Testis (tissue), 2 donors: ENCODE data around the gene RORB.

Experiments used
- CTCF ChIP-seq, 3 experiments: fragments of 450-650 bp in 2 of 3; fragments of 200-600 bp in 1 of 3; sonication (generic) in 1 of 3; IDR thresholded peaks; one replicate each; pipeline ENCODE4 v1.5.1; 2016 to 2019; ENCODE audit warnings: antibody characterized with exemption in 3 of 3, mild to moderate bottlenecking in 2 of 3, moderate library complexity in 1 of 3
- POLR2A ChIP-seq: fragments of 450-650 bp; IDR thresholded peaks from one replicate; pipeline ENCODE4 v1.6.1; 2017; ENCODE audit warnings: antibody characterized with exemption, mild to moderate bottlenecking, moderate library complexity

DNA sequence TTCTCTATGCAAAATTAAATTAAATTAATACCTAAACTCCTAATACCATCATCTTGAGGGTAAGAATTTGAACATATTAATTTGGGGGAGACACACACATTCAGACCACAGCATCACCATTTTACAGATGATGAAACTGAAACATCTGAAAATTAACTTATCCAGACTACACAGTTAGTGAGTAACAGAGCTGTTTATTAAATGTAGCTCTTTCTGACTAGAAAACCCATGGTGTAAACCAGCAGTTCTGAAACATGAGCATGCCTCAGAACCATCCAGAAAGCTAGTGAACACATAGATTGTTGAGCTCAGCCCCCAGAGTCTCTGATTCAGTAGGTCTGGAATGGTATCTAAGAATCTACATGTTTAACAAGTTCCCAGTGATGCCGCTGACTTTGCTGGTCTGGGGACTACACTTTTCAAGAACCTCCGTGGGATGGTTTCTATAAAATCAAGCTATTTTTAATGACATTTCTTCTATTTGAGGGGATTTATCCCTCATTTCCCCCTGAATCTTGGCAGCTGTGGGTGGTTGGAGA lies 113.5 kb downstream of the RORB start:
- TF ChIP-seq CTCF (IDR thresholded peaks at IDR 0.05) (no peak), POLR2A (no peak)
